K562 (cell line): ENCODE measurements around the gene ZSCAN12. TPM values are rescaled to one million over a fixed set of nuclear protein-coding genes. Genes with fewer than 3 reads are reported as not detected.

Experiments used
- ATF7 ChIP-seq: fragments of 450-650 bp; IDR thresholded peaks from 2 replicates; pipeline ENCODE4 v1.7.1; 2014; ENCODE audit warnings: mild to moderate bottlenecking, moderate library complexity
- CHD2 ChIP-seq: IDR thresholded peaks from 2 replicates; pipeline ENCODE4 v1.6.1; 2011; ENCODE audit warnings: low read depth, low read length
- CREB5 ChIP-seq: fragments of 250-450 bp; sonication (Bioruptor Pico); IDR thresholded peaks from 2 replicates; pipeline ENCODE4 v1.5.0; 2020; ENCODE audit warnings: mild to moderate bottlenecking
- EHMT2 ChIP-seq: fragments of 450-650 bp; IDR thresholded peaks from 2 replicates; pipeline ENCODE4 v1.6.1; 2018; ENCODE audit warnings: antibody characterized with exemption
- FOXJ2 ChIP-seq: fragments of 200-800 bp; sonication (Bioruptor generic); IDR thresholded peaks from 2 replicates; pipeline ENCODE4 v1.6.1; 2016; ENCODE audit warnings: missing genetic modification characterization, missing compliant biosample characterization
- KLF13 ChIP-seq: fragments of 450-650 bp; IDR thresholded peaks from 2 replicates; pipeline ENCODE4 v1.6.1; 2016; ENCODE audit warnings: missing genetic modification characterization, low read depth, mild to moderate bottlenecking, missing compliant biosample characterization, moderate library complexity, borderline replicate concordance
- NCOR1 ChIP-seq: fragments of 450-650 bp; IDR thresholded peaks from 2 replicates; pipeline ENCODE4 v1.6.1; 2016; ENCODE audit warnings: mild to moderate bottlenecking, moderate library complexity
- NKRF ChIP-seq: fragments of 450-650 bp; IDR thresholded peaks from 2 replicates; pipeline ENCODE4 v1.6.1; 2016; ENCODE audit warnings: borderline replicate concordance
- RBM25 ChIP-seq: fragments of 200-400 bp; formaldehyde crosslinking; IDR thresholded peaks from 2 replicates; pipeline ENCODE4 v1.6.1; 2018; ENCODE audit warnings: low read length, low read depth, moderate library complexity; ENCODE audit not compliant: severe bottlenecking
- TAL1 ChIP-seq: fragments of 450-650 bp; IDR thresholded peaks from 2 replicates; pipeline ENCODE4 v1.6.1; 2016; ENCODE audit warnings: mild to moderate bottlenecking
- WHSC1 ChIP-seq: IDR thresholded peaks from one replicate; pipeline ENCODE4 v1.6.1; 2012; ENCODE audit warnings: low read length, control low read depth, inconsistent platforms
- ZBTB43 ChIP-seq: sonication (generic); formaldehyde crosslinking; IDR thresholded peaks from 2 replicates; pipeline ENCODE4 v1.8.0; 2023; ENCODE audit warnings: mild to moderate bottlenecking, missing genetic modification reagents
- ZC3H8 ChIP-seq: fragments of 450-650 bp; IDR thresholded peaks from 2 replicates; pipeline ENCODE4 v1.6.1; 2017
- ZKSCAN3 ChIP-seq: fragments of 250-450 bp; sonication (Bioruptor Pico); IDR thresholded peaks from 2 replicates; pipeline ENCODE4 v1.4.0; 2020
- ZKSCAN8 ChIP-seq: fragments of 200-800 bp; sonication (Bioruptor generic); IDR thresholded peaks from 2 replicates; pipeline ENCODE4 v1.6.1; 2016; ENCODE audit warnings: missing genetic modification characterization, missing compliant biosample characterization
- ZNF197 ChIP-seq: fragments of 200-800 bp; sonication (Bioruptor generic); IDR thresholded peaks from 2 replicates; pipeline ENCODE4 v1.6.1; 2016; ENCODE audit warnings: low read depth, missing genetic modification characterization, missing compliant biosample characterization
- ZNF668 ChIP-seq: fragments of 250-450 bp; sonication (Bioruptor Pico); IDR thresholded peaks from 2 replicates; pipeline ENCODE4 v1.8.0; 2022; ENCODE audit warnings: mild to moderate bottlenecking, inconsistent platforms
- polyA plus RNA-seq, 8 experiments: library from polyadenylated mRNA; depleted of rRNA in 4 of 8; stranded (reverse) in 5 of 8; unstranded in 3 of 8; fragments of >200 nt; fragmentation: Nextera tagmentation in 2 of 8; fragmentation: Illumina TruSeq in 1 of 8; extraction: Ambion mirVana in 2 of 8; extraction: Trizol in 1 of 8; gene quantifications; 2 replicates each; pipeline versions ENCODE4 v1.2.1 to v1.2.3, GENCODE V29; 2011 to 2014; ENCODE audit warnings: inconsistent platforms in 1 of 8, missing spikeins in 1 of 8
- total RNA-seq, 7 experiments: library from RNA; depleted of rRNA in 6 of 7; stranded (reverse); fragments of >200 nt in 6 of 7; fragmentation: Illumina TruSeq in 2 of 7; extraction: Trizol in 2 of 7; gene quantifications; 2 replicates each; pipeline versions ENCODE4 v1.2.1 to v1.2.3, GENCODE V29; 2011 to 2021; ENCODE audit warnings: low replicate concordance in 1 of 7
- TF ChIP-seq, protein P1 (sequence below): fragments of 450-650 bp; IDR thresholded peaks from 2 replicates; pipeline ENCODE4 v1.6.1; 2016; ENCODE audit warnings: missing biosample characterization, missing genetic modification characterization
- TF ChIP-seq, protein P2 (sequence below): fragments of 250-450 bp; sonication (Bioruptor Pico); IDR thresholded peaks from 2 replicates; pipeline ENCODE4 v1.8.0; 2021; ENCODE audit warnings: mild to moderate bottlenecking, moderate library complexity

Gene ZSCAN12
- total and polyA plus RNA-seq, 9 of the 15 experiments (the other 6 are each of a cell fraction or from before 2014, with no cell fraction given) = 2.5 to 19.6 (median 12.5) TPM

DNA sequence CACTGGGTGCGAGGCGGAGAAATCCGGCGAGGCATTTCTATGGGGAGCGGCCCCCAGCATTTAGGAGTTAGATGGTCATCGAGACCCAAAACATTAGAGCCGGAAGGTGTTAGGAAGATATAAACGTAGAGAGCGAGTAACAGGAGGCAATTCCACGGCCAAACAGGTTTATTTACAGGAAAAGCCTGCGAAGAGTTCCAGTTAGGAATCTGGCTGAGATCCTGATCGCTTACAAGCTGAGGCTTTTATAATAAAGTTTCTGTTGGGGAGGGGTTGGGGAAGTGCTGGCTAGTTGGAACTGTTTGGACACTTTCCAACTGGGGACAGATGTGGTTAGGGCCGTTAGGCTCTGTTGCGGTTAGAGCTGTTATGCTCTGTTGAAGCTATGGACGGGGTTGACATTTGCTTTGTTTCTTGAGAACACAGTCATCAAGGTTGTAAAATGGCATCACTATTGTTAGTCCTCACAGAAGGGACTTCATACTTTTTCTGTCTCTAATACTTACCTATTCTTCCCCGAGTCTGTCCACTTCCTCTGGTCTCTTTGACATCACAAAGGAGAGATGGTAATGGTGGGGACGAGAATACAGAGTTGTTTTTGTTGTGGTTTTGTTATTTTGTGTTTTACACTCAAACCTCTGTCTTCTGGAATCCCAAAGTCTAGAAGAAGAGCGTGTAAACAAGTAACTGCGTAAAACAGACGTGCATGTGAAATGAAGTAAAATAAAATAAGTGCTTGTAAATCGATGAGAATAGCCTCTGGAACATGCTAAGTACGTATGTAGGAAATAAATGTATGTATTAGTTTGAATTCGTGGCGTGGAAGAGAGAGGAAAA is 63.0 kb downstream of the ZSCAN12 start (continued):
- 0 out of 2 replicates have a peak, but pooled peaks have one; percentile 48 for TF ChIP-seq KLF13 (tag)
- peak; percentile 57; the same call in 1 of the 2 replicates for TF ChIP-seq TAL1
- TF ChIP-seq ATF7 = no peak; the same call in 1 of the 2 replicates
- no peak for TF ChIP-seq CHD2
- 0 out of 2 replicates have a peak, but pooled peaks have one; percentile 8 for TF ChIP-seq ZNF668 (CRISPR knock-in tag)
- no peak for TF ChIP-seq NKRF
- TF ChIP-seq ZNF197 (CRISPR knock-in tag) = peak; percentile 95
- no peak; the same call in 1 of the 2 replicates for TF ChIP-seq ZC3H8
- TF ChIP-seq ZKSCAN3 (CRISPR knock-in tag) = no peak
- peak; percentile 4; the same call in 1 of the 2 replicates for TF ChIP-seq EHMT2
- no peak for TF ChIP-seq ZBTB43 (CRISPR knock-in tag)
- TF ChIP-seq, protein P1, sequence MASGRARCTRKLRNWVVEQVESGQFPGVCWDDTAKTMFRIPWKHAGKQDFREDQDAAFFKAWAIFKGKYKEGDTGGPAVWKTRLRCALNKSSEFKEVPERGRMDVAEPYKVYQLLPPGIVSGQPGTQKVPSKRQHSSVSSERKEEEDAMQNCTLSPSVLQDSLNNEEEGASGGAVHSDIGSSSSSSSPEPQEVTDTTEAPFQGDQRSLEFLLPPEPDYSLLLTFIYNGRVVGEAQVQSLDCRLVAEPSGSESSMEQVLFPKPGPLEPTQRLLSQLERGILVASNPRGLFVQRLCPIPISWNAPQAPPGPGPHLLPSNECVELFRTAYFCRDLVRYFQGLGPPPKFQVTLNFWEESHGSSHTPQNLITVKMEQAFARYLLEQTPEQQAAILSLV = no peak
- TF ChIP-seq ZKSCAN8 = peak; percentile 92
- TF ChIP-seq NCOR1 = peak; percentile 30; the same call in 1 of the 2 replicates
- TF ChIP-seq RBM25 = no peak
- no peak; the same call in 1 of the 2 replicates for TF ChIP-seq CREB5 (CRISPR knock-in tag)
- TF ChIP-seq, protein P2, sequence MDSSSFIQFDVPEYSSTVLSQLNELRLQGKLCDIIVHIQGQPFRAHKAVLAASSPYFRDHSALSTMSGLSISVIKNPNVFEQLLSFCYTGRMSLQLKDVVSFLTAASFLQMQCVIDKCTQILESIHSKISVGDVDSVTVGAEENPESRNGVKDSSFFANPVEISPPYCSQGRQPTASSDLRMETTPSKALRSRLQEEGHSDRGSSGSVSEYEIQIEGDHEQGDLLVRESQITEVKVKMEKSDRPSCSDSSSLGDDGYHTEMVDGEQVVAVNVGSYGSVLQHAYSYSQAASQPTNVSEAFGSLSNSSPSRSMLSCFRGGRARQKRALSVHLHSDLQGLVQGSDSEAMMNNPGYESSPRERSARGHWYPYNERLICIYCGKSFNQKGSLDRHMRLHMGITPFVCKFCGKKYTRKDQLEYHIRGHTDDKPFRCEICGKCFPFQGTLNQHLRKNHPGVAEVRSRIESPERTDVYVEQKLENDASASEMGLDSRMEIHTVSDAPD (CRISPR knock-in tag) = no peak
- TF ChIP-seq FOXJ2 (tag) = peak; percentile 80; the same call in 1 of the 2 replicates
- no peak for TF ChIP-seq WHSC1
